ENCODE measurements around the gene ITPRID1. TPM values are rescaled to one million over a fixed set of nuclear protein-coding genes. Genes with fewer than 3 reads are reported as not detected.

Gene ITPRID1
- total RNA-seq, 1 experiment from 2014 or later: not detected

DNA sequence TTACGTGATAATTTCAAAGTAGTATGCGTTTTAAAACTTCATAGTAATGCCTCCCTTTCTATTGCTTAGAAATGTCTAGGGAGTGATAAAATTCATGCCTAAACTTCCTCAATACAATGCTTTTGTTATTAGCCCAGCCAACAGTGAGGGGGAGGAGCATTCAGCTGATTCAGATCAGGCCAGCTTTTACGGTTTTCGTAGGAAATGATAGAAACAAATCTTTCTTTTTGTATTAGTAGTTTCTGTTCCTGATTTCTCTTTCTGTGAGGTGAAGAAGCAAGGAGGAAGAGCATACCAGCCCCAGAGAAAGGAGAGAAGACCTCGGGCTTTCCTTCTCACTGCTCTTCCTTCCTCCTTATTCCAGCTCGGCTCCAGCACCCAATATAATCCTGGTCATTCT lies 35.2 kb upstream of the ITPRID1 start:
- ATAC-seq (no peak), DNase-seq (ENCODE audit: low read depth, low spot score) (no peak)
- H2AFZ ChIP-seq (ENCODE audit: low read depth, low read length, poor library complexity, severe bottlenecking): no peak overlapping the region
- H3K9ac ChIP-seq (ENCODE audit: low read length): no peak overlapping the region
- CTCF ChIA-PET: no interaction called here
- no peak overlapping the region for H3K4me3 ChIP-seq (replicated peaks in 1 of 2; ENCODE audit: low read depth in 1 of 2, low read length in 2 of 2)
- POLR2A ChIA-PET: no interaction called here
- no peak overlapping the region for H3K4me2 ChIP-seq (ENCODE audit: low read length)
- RAD21 ChIA-PET (ENCODE audit: low non-redundant PET in 1 of 2, low total read pairs in 2 of 2, uncharacterized antibody in 2 of 2, unreplicated experiment in 2 of 2): no interaction called here
- H3K4me1 ChIP-seq (ENCODE audit: control insufficient read depth in 1 of 2, insufficient read depth in 2 of 2, low read length in 2 of 2): no peaks in the 10 kb centered on the region
- BruUV-seq (replicated peaks): no TSS peak
- no peaks in the 10 kb centered on the region for H4K20me1 ChIP-seq (ENCODE audit: insufficient read depth)
- H3K9me3 ChIP-seq (ENCODE audit: control insufficient read depth in 1 of 2, insufficient read depth in 1 of 2, low read depth in 1 of 2, low read length in 2 of 2): no peaks in the 10 kb centered on the region
- peaks cover 13% of the 10 kb centered on the region for H3K27me3 ChIP-seq (ENCODE audit: insufficient read depth, low read length)
- H3K79me2 ChIP-seq (ENCODE audit: insufficient read depth, low read length): no peaks in the 10 kb centered on the region
- no peak overlapping the region for H3K27ac ChIP-seq (ENCODE audit: low read depth, low read length)
- TF ChIP-seq EZH2phosphoT487 (IDR thresholded peaks at IDR 0.05; ENCODE audit: borderline replicate concordance): no peak
- TF ChIP-seq, protein P1, sequence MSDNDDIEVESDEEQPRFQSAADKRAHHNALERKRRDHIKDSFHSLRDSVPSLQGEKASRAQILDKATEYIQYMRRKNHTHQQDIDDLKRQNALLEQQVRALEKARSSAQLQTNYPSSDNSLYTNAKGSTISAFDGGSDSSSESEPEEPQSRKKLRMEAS (IDR thresholded peaks at IDR 0.05): no peak
- no peak for TF ChIP-seq CBX3 (IDR thresholded peaks at IDR 0.05; ENCODE audit: low read depth)
- no peaks in the 10 kb centered on the region for H3K9me2 ChIP-seq (ENCODE audit: insufficient read depth)
- intact Hi-C loops (cut with micrococcal nuclease): no loop called here
- H3K36me3 ChIP-seq (ENCODE audit: control insufficient read depth in 1 of 2, insufficient read depth in 2 of 2, low read length in 2 of 2): no peaks in the 10 kb centered on the region

DNA sequence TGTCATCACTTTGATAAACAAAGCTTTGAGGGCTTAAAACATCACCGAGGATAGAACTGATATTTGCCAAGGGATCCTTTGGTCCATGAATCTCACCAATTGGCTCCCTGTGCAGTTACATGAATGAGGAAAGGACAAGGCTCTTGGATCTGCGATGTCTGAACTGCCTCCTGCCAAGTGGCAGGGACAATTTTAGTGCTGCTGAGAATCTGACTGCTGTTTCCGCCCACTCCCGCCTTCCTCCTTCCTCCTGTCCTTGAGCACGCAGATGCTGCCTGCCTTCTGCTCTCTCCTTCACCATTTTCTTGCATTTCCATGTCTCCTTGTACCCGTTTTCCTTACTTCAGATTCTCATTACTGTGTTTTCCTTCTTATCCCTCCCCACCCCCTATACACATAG lies 26.8 kb upstream of the ITPRID1 start:
- CTCF ChIA-PET: interaction anchor here (1.0 kb wide), 1 partner anchor 11 kb away, joined by 3 read pairs; no protein-coding TSS in a partner anchor
- no peak overlapping the region for H3K4me2 ChIP-seq (ENCODE audit: low read length)

More for the DNA sequence above, 26.8 kb upstream of the ITPRID1 start:
- H3K36me3 ChIP-seq (ENCODE audit: control insufficient read depth in 1 of 2, insufficient read depth in 2 of 2, low read length in 2 of 2): no peaks in the 10 kb centered on the region
- TF ChIP-seq JUND (IDR thresholded peaks at IDR 0.05) (no peak), POLR2AphosphoS5 (IDR thresholded peaks at IDR 0.05; ENCODE audit: low read depth, low read length) (no peak), SRF (IDR thresholded peaks at IDR 0.05; ENCODE audit: low read depth) (no peak), SIN3A (IDR thresholded peaks at IDR 0.05; ENCODE audit: low read depth) (no peak), ELF1 (IDR thresholded peaks at IDR 0.05; ENCODE audit: borderline replicate concordance, low read depth) (no peak)
- TF ChIP-seq, protein P2, sequence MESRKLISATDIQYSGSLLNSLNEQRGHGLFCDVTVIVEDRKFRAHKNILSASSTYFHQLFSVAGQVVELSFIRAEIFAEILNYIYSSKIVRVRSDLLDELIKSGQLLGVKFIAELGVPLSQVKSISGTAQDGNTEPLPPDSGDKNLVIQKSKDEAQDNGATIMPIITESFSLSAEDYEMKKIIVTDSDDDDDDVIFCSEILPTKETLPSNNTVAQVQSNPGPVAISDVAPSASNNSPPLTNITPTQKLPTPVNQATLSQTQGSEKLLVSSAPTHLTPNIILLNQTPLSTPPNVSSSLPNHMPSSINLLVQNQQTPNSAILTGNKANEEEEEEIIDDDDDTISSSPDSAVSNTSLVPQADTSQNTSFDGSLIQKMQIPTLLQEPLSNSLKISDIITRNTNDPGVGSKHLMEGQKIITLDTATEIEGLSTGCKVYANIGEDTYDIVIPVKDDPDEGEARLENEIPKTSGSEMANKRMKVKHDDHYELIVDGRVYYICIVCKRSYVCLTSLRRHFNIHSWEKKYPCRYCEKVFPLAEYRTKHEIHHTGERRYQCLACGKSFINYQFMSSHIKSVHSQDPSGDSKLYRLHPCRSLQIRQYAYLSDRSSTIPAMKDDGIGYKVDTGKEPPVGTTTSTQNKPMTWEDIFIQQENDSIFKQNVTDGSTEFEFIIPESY (IDR thresholded peaks at IDR 0.05; ENCODE audit: extremely low read depth, insufficient replicate concordance, low read length): no peak
- intact Hi-C loops (cut with micrococcal nuclease): loop anchor here (5.0 kb wide), 1 partner anchor 250 kb away; no protein-coding TSS in a partner anchor
- H3K4me1 ChIP-seq (ENCODE audit: control insufficient read depth in 1 of 2, insufficient read depth in 2 of 2, low read length in 2 of 2): no peaks in the 10 kb centered on the region; a peak in 1 of 4 replicates
- ChIA-PET RAD21 (ENCODE audit: low non-redundant PET in 1 of 2, low total read pairs in 2 of 2, uncharacterized antibody in 2 of 2, unreplicated experiment in 2 of 2) (no interaction called here), POLR2A (no interaction called here)
- no peaks in the 10 kb centered on the region for H3K79me2 ChIP-seq (ENCODE audit: insufficient read depth, low read length)
- no peaks in the 10 kb centered on the region for H3K9me3 ChIP-seq (ENCODE audit: control insufficient read depth in 1 of 2, insufficient read depth in 1 of 2, low read depth in 1 of 2, low read length in 2 of 2)
- BruUV-seq (replicated peaks): no TSS peak
- H3K27ac ChIP-seq (ENCODE audit: low read depth, low read length): no peak overlapping the region
- H3K9ac ChIP-seq (ENCODE audit: low read length): no peak overlapping the region
- H2AFZ ChIP-seq (ENCODE audit: low read depth, low read length, poor library complexity, severe bottlenecking): no peak overlapping the region
- ATAC-seq (no peak), DNase-seq (ENCODE audit: low read depth, low spot score) (no peak)
- no peak overlapping the region for H3K4me3 ChIP-seq (replicated peaks in 1 of 2; ENCODE audit: low read depth in 1 of 2, low read length in 2 of 2)
- H3K9me2 ChIP-seq (ENCODE audit: insufficient read depth): no peaks in the 10 kb centered on the region
- H4K20me1 ChIP-seq (ENCODE audit: insufficient read depth): no peaks in the 10 kb centered on the region
- H3K27me3 ChIP-seq (ENCODE audit: insufficient read depth, low read length): peaks cover 6% of the 10 kb centered on the region; the same call in 1 of the 2 replicates

All from HCT116 (cell line).